ENCODE measurements around the gene PDCD1.
"Not testable (repeated sequence)": the region's sequence is repeated elsewhere in the genome, so short reads cannot be mapped to it uniquely, and the experiment has no call there.

The PDCD1 gene

DNA sequence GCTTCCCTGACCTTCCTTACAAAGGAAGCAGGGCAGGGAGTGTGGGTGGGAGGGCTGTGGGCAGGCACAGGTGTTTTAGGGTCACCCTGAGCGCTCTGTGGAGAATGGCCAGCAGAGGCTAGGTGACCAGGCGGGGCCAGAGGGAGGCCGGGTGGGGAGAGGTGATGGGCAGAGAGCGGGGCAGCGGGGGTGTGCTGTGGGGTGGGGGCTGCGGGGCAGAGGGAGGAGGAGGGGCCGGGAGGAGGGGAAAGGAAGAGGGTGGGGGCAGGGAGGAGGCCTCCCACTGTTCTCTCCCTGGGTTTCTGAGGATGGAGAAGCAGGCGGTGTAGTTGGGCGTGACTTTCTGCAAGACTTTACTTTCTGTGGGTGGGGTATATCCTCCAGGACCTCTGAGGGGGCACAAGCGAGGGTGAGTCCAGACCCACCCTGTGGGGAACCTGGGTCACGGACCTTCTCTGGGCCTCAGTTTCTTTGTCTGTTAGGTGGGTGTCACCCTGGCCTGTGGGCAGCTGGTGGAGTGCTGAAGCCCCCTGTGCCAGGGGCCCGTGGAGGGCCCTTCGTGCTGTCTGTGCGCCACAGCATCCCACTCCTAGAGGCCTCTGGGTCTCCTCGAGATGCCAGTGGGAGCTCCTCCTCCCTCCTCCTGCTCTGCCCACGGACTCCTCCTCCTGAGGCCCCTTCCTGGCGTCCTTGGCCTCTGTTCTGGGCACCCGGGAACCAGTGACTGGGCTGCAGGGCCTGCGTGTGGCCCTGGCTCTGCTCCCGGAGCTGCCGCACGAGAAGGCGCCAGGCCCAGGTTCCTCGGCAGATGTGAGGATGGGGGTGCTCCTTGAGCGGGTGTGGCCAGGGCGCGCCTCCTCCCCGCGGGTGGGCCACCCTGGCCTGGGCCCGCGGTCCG lies 56.0 kb downstream of the PDCD1 start:
- peaks cover 34 to 73% (median 65%) of the 10 kb centered on the region in 10 experiments for H3K4me1 ChIP-seq
- peak overlapping the region in 7 of 11 experiments; percentile 52 to 71 (median 61); a peak in 10 of 22 replicates for H3K27ac ChIP-seq
- H3K27me3 ChIP-seq, result peaks cover 0 to 22% (median 6%) of the 10 kb centered on the region in 11 experiments; a peak in 11 of 22 replicates
- H3K4me3 ChIP-seq, result peak overlapping the region; percentile 49 to 72 (median 59); a peak in 17 of 20 replicates
- no peaks in the 10 kb centered on the region for H3K9me3 ChIP-seq (replicated peaks in 1 of 11)
- TF ChIP-seq Cebpa-rat (IDR thresholded peaks at IDR 0.05), result no peak
- H3K4me2 ChIP-seq, result peak overlapping the region; percentile 95 to 100 (median 98)
- no peaks in the 10 kb centered on the region for H3K36me3 ChIP-seq
- H4K20me1 ChIP-seq, result no peaks in the 10 kb centered on the region
- peak overlapping the region in 8 of 11 experiments; percentile 53 to 81 (median 70); a peak in 11 of 22 replicates for H3K9ac ChIP-seq

DNA sequence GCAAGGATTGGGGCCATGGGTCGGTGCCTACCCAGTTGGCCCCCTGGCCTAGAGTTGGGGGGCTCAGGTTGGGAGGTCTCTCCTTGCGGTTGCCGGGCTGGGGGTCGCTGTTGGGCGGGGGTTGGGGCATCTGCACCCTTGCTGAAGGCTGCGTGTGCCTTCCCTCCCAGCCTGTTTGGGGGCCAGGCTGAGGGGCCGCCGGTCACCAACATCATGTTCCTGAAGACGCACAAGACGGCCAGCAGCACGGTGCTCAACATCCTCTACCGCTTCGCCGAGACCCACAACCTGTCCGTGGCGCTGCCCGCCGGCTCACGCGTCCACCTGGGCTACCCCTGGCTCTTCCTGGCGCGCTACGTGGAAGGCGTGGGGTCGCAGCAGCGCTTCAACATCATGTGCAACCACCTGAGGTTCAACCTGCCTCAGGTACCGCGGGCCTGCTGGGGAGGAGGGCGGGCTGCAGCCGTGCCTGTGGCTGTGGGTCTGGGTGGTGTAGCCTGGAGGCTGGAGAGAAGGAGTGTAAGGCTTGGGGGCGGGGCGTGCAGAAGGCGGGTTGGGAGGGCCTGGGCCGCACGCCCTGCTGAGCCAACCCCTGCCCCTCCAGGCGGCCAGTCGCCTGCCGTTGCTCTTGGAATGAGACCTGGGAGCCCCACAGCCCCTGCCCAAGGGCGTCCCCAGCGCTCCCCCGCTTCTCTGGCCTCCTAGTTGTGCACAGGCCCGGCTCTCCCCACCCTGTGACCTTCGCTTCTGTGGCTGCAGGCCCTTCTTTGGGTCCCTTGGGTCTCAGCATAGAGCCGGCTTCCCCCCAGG lies 56.9 kb downstream of the PDCD1 start:
- TF ChIP-seq Cebpa-rat (IDR thresholded peaks at IDR 0.05), result no peak
- Histone ChIP-seq H3K4me1 (peaks cover 35 to 82% (median 71%) of the 10 kb centered on the region in 10 experiments), H3K4me3 (no peak overlapping the region), H3K27me3 (peaks cover 0 to 22% (median 6%) of the 10 kb centered on the region in 11 experiments; a peak in 11 of 22 replicates), H3K9ac (peak overlapping the region in 3 of 11 experiments; percentile 20 to 51 (median 44); a peak in 3 of 22 replicates), H4K20me1 (no peaks in the 10 kb centered on the region), H3K36me3 (no peaks in the 10 kb centered on the region), H3K4me2 (peak overlapping the region; percentile 12 to 100 (median 97); a peak in 19 of 22 replicates), H3K27ac (no peak overlapping the region), H3K9me3 (replicated peaks in 1 of 11) (no peaks in the 10 kb centered on the region)

- Histone ChIP-seq H3K9ac (peak overlapping the region in 2 of 11 experiments; percentile 16 to 45; a peak in 2 of 22 replicates), H3K4me2 (peak overlapping the region in 8 of 11 experiments; percentile 59 to 95 (median 76); a peak in 15 of 22 replicates), H3K4me1 (peaks cover 35 to 91% (median 76%) of the 10 kb centered on the region in 10 experiments), H3K27me3 (peaks cover 0 to 22% (median 6%) of the 10 kb centered on the region in 11 experiments; a peak in 11 of 22 replicates)
- not testable (repeated sequence) for H4K20me1 ChIP-seq; H3K27ac ChIP-seq; H3K36me3 ChIP-seq; H3K9me3 ChIP-seq (replicated peaks in 1 of 11); H3K4me3 ChIP-seq
These were observed 58.3 kb downstream of the PDCD1 start for GRCh38 chr2:241800198-241800903.
